ENCODE data around the gene DDX41. TPM values are rescaled to one million over a fixed set of nuclear protein-coding genes. Genes with fewer than 3 reads are reported as not detected.

Gene DDX41
- total and polyA plus RNA-seq, 8 donors, result 54.9 to 263 (median 82.0) TPM

GRCh38 chr5:177547736-177548135 lies 31.0 kb upstream of the DDX41 start:
- intact Hi-C loops (cut with DNase I; ENCODE audit: low total_unique reads), result no loop called here
- WGBS, 5 donors, result 65 to 77% (median 72%) methylated on average over 3 of the region's 3 CpGs
- H3K27me3 ChIP-seq, result no peaks in the 10 kb centered on the region
- H3K9me3 ChIP-seq, result no peaks in the 10 kb centered on the region
- DNase-seq, result no peak
- TF ChIP-seq EP300 (IDR thresholded peaks at IDR 0.05), result no peak
- no peak for TF ChIP-seq POLR2A (IDR thresholded peaks at IDR 0.05)
- TF ChIP-seq POLR2AphosphoS5 (IDR thresholded peaks at IDR 0.05), result no peak
- TF ChIP-seq, protein P1, sequence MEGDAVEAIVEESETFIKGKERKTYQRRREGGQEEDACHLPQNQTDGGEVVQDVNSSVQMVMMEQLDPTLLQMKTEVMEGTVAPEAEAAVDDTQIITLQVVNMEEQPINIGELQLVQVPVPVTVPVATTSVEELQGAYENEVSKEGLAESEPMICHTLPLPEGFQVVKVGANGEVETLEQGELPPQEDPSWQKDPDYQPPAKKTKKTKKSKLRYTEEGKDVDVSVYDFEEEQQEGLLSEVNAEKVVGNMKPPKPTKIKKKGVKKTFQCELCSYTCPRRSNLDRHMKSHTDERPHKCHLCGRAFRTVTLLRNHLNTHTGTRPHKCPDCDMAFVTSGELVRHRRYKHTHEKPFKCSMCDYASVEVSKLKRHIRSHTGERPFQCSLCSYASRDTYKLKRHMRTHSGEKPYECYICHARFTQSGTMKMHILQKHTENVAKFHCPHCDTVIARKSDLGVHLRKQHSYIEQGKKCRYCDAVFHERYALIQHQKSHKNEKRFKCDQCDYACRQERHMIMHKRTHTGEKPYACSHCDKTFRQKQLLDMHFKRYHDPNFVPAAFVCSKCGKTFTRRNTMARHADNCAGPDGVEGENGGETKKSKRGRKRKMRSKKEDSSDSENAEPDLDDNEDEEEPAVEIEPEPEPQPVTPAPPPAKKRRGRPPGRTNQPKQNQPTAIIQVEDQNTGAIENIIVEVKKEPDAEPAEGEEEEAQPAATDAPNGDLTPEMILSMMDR (IDR thresholded peaks at IDR 0.05), result no peak
- H3K27ac ChIP-seq, result peak overlapping the region in 4 of 5 donors; percentile 7 to 46 (median 26)
- H3K4me1 ChIP-seq, result peaks cover 23 to 86% (median 54%) of the 10 kb centered on the region in 4 donors
- peaks cover 5 to 17% (median 9%) of the 10 kb centered on the region in 4 donors for H3K36me3 ChIP-seq
- no peak overlapping the region for H3K4me3 ChIP-seq

DNA sequence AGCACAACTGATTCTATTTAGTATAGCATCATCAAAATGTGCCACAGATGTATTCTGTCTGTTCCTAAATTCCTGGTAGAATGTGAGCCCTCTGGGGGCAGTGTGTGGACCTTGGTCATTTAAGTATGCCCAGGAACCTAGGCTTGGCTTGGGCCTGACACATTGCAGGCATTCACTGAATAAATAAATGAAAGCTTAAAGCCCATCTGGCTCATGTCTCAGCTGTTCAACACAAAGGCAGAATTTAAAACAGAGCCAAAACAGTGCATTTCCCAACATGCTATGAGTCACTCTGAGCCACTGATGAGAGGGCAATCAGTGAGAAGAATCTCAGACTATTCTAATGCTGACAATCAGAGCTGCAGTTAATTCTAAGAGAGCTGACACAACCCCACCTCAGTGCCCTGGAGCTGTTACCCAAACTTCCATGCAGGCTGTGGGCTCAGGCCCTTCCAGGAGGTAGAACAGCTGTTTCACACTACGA lies 29.5 kb upstream of the DDX41 start:
- peaks cover 12 to 78% (median 50%) of the 10 kb centered on the region in 4 donors for H3K4me1 ChIP-seq
- peaks cover 0 to 15% (median 8%) of the 10 kb centered on the region in 4 donors for H3K36me3 ChIP-seq
- no peaks in the 10 kb centered on the region for H3K27me3 ChIP-seq
- DNase-seq, result peak in 1 of 2 donors; percentile 54
- TF ChIP-seq, protein P1 (IDR thresholded peaks at IDR 0.05), result no peak
- TF ChIP-seq EP300 (IDR thresholded peaks at IDR 0.05) (peak; percentile 67), POLR2A (IDR thresholded peaks at IDR 0.05) (no peak), POLR2AphosphoS5 (IDR thresholded peaks at IDR 0.05) (peak; percentile 71 to 94 (median 80))
- H3K4me3 ChIP-seq, result no peak overlapping the region
- H3K27ac ChIP-seq, result peak overlapping the region; percentile 7 to 86 (median 81)
- intact Hi-C loops (cut with DNase I; ENCODE audit: low total_unique reads), result no loop called here
- 68 to 84% (median 75%) methylated on average over 1 of the region's 1 CpG for WGBS, 5 donors
- no peaks in the 10 kb centered on the region for H3K9me3 ChIP-seq

DNA sequence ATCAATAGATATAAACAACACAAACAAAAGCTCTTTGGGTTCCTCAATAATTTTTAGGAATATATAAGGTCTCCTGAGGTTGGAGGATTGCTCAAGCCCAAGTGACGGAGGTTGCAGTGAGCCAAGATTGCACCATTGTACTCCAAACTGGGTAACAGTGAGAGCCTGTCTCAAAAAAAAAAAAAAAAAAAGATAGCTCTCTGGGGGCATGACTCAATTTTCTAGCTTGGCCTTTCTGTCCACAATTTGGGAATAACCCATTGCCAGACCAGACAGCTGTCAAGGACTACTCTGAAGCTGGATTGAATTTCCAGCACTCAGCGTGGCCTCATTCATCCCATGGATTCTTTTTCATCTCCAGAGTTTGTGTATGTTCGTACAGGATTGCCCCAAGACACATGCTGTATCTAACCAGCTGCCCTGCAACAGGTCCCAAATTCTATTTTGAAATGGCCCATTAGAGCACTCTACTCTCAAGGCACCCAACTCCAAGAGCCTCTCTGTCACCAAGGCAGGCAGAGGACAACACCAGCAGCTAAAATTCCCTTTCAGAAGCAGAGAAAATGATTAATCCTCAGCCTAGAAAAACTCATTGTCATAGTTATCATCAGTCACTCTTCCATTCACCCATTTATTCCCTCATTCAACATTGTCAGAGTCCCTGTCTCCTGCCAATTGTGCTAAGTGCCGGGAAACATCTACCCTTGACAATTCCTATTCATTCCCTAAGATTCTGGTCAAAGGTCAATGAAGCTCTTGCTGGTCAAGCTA lies 28.9 kb upstream of the DDX41 start:
- no peak overlapping the region for H3K4me3 ChIP-seq
- peak overlapping the region; percentile 66 to 86 (median 81) for H3K27ac ChIP-seq
- intact Hi-C loops (cut with DNase I; ENCODE audit: low total_unique reads), result no loop called here
- H3K27me3 ChIP-seq, result no peaks in the 10 kb centered on the region
- 63 to 80% (median 79%) methylated on average over 4 of the region's 4 CpGs for WGBS, 5 donors
- peak in 1 of 3 donors; percentile 23 for TF ChIP-seq POLR2AphosphoS5 (IDR thresholded peaks at IDR 0.05)
- TF ChIP-seq EP300 (IDR thresholded peaks at IDR 0.05), result no peak
- H3K4me1 ChIP-seq, result peaks cover 12 to 79% (median 48%) of the 10 kb centered on the region in 4 donors
- no peaks in the 10 kb centered on the region for H3K9me3 ChIP-seq
- H3K36me3 ChIP-seq, result peaks cover 0 to 12% (median 5%) of the 10 kb centered on the region in 4 donors
- DNase-seq, result peak in 1 of 2 donors; percentile 51

DNA sequence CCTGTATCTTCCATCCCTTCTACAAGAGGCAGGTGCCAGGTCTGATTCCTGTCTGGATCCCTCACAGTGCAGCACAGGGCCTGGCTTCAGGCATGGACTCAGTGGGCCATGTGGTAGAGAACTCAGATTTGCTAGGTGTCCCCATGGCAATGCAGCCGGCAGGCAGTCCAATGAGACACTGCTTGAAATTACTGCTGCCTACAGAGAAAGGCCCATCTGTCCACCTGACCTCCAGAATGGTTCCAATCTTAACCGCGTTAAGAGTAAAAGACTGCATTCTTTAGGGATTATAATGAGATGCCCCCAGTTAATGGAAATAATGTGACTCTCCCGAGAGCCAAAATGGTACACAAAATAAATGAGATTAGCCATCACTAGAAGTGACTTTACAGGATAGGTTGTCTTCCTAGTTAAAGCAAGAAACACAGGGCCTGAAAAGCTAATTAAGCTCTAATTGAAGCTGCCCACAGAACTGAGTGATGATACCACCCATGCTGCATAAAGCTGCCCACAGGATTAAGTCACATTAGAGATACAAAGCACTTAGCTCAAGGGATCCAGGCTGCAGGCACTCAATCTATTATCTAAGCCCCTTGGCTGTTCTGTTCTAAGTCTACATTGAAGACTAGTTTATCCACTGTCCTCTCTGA lies 26.2 kb upstream of the DDX41 start:
- 92 to 95% (median 92%) methylated on average over 4 of the region's 4 CpGs for WGBS, 5 donors
- peaks cover 2 to 19% (median 14%) of the 10 kb centered on the region in 4 donors for H3K36me3 ChIP-seq
- H3K9me3 ChIP-seq, result no peaks in the 10 kb centered on the region
- TF ChIP-seq POLR2AphosphoS5 (IDR thresholded peaks at IDR 0.05) (no peak), POLR2A (IDR thresholded peaks at IDR 0.05) (no peak), EP300 (IDR thresholded peaks at IDR 0.05) (no peak)
- TF ChIP-seq, protein P1 (IDR thresholded peaks at IDR 0.05), result no peak
- no peak for DNase-seq
- no peak overlapping the region for H3K4me3 ChIP-seq
- H3K27ac ChIP-seq, result no peak overlapping the region
- intact Hi-C loops (cut with DNase I; ENCODE audit: low total_unique reads), result no loop called here
- H3K4me1 ChIP-seq, result peaks cover 24 to 88% (median 55%) of the 10 kb centered on the region in 4 donors
- no peaks in the 10 kb centered on the region for H3K27me3 ChIP-seq
